Measurements from ENCODE around the gene MPZ.

MPZ gene

DNA sequence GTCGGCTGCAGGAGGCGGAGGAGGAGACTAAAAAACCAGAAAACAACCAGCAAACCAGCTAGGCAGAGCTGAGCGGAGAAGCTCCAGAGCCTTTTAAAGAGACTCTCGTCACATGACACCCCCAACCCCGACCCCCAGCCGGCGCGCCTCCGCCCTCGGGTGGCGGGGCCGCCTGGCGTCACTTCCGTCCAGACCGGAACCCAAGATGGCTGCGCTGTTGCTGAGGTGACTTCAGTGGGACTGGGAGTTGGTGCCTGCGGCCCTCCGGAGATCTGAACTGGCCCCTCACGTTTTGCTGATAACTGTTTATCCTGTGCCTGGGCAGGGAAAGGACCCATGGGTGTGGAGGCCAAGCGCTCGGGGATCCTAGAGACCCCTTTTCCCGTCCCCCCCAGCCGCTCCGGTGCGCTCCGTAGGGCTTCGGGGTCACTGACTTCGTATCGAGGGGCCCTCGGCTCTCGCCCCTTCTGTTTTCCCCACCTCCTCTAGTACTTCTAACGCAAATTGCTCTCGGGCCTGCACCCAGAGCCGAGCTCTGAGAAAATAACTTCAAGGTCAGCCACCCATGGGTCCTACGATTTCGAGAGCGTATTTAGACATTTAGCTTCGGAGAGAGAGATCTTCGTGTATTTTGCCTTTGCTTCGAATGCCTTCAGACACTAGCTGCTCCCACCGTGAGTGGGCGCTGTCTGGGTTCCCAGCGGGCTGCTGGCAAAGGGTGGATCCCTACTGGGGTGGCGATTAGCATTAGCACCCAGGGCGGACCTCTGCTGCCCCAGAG is 4.6 kb upstream of the MPZ start, which contains the start of gene SDHC:
Gene SDHC, plus strand, starts transcription at position 181 of the 781 bp plus-strand sequence. Its CDS starts 25 bp downstream, at position 206.
- Histone ChIP-seq H3K9ac (peak within 1 kb of the TSS; percentile 94), H3K4me2 (peak within 1 kb of the TSS; percentile 98), H3K27me3 (no peaks in the 10 kb centered on the region), H3K27ac (peak within 1 kb of the TSS; percentile 92), H3K36me3 (peaks cover 7% of the 10 kb centered on the region; the same call in 1 of the 2 replicates), H4K20me1 (peaks cover 2% of the 10 kb centered on the region; the same call in 1 of the 2 replicates), H3K4me3 (peak within 1 kb of the TSS; percentile 90), H3K9me3 (no peaks in the 10 kb centered on the region), H3K4me1 (peaks cover 35% of the 10 kb centered on the region)
- TF ChIP-seq Cebpa-rat (IDR thresholded peaks at IDR 0.05): no peak

DNA sequence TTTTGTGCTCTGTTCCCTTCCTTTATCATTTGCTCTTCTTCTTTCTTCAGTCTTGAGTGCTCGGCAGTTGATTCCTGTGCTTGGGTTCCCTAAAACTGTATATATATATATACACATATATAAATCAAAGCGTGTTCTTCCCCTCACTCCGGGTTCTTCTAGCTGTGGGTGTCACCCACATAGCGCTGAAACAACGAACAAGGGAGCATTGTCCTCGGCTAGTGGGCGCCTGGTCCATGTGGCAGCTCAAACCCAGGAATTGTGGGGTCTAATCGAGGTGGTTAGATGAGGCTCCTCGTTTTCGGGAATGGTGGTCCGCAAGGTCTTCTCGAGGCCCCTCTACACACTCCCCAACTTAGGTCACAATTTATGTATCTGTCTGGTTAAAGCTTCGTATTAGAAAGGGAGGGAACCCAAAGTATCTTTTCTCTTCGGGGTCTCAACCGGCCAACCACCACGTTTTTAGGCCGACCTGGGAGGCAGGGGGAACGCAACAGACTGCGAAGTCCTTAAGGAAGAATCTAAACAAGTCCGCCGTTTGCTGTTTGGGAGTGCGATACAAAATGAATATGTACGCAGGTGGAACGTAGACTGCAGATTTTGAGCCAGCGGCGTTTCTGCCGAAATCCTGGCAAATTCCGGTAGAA is 3.9 kb upstream of the MPZ start:
- Histone ChIP-seq H4K20me1 (no peaks in the 10 kb centered on the region), H3K4me3 (peak overlapping the region; percentile 90), H3K27me3 (no peaks in the 10 kb centered on the region), H3K27ac (peak overlapping the region; percentile 92), H3K9ac (peak overlapping the region; percentile 94), H3K9me3 (no peaks in the 10 kb centered on the region), H3K4me2 (peak overlapping the region; percentile 98), H3K36me3 (peaks cover 2% of the 10 kb centered on the region; the same call in 1 of the 2 replicates), H3K4me1 (peaks cover 28% of the 10 kb centered on the region)
- no peak for TF ChIP-seq Cebpa-rat (IDR thresholded peaks at IDR 0.05)

DNA sequence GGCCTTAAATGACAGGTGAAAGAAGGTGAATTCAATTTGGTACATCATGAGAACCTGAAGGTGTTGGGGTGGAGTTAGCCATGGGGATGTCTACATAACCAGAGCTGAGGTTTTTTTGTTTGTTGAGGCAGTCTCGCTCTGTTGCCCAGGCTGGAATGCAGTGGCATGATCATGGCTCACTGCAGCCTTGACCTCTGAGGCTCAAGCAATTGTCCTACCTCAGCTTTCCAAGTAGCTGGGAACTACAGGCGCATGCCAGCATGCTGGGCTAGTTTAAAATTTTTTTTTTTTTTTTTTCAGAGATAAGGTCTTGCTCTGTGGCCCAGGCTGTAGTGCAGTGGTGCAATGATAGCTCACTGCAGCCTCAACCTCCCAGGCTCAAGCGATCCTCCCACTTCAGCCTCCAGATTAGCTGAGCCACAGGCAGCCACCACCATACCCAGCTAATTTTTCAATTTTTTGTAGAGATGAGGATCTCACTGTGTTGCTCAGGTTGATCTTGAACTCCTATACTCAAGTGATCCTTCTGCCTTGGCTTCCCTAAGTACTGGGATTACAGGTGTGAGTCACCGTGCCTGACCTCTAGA is 1.9 kb upstream of the MPZ start:
- H3K27ac ChIP-seq: no peak overlapping the region

DNA sequence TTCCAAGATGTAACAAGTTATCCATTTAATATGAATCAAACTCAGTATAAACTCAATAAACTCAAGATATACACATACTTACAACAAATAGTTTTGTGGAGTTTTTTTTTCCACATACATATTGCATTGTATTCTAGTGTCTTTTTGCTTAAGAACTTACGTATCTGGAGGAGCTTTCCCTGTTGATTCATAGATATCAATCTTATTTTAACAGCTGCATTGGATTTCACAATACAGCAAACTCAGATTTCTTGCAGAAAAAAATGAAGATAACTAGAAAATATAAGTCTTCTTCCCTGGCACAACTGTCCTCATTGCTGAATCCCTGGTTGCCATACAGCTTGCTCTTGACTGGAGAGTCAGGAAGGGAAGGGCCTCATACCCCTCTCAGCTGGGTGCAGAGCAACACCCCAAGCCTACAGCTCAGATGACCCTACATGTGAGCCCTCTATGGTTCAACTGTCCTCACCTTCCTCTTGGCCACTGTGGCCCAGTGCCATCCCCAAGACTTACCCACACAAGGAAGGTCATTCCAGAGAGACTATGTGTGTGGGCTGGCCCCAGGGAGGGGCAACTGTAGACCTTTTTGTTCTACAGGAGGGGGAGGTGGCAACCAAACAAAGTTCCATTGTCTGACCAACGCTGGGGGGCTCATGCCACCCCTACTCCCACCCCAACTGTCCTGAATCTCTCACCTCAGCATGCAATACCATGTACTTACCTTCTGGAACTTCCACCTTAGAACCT is 1.7 kb downstream of the MPZ start:
- H3K27ac ChIP-seq: no peak overlapping the region
- H3K4me3 ChIP-seq: no peak overlapping the region

More for the DNA sequence above, 1.9 kb upstream of the MPZ start:
- no peak overlapping the region for H3K4me2 ChIP-seq
- H3K4me1 ChIP-seq: peaks cover 42% of the 10 kb centered on the region
- H3K9ac ChIP-seq: no peak overlapping the region
- no peaks in the 10 kb centered on the region for H3K9me3 ChIP-seq
- no peak overlapping the region for H3K4me3 ChIP-seq
- no peaks in the 10 kb centered on the region for H3K36me3 ChIP-seq
- no peak for TF ChIP-seq Cebpa-rat (IDR thresholded peaks at IDR 0.05)
- H3K27me3 ChIP-seq: no peaks in the 10 kb centered on the region
- no peaks in the 10 kb centered on the region for H4K20me1 ChIP-seq

DNA sequence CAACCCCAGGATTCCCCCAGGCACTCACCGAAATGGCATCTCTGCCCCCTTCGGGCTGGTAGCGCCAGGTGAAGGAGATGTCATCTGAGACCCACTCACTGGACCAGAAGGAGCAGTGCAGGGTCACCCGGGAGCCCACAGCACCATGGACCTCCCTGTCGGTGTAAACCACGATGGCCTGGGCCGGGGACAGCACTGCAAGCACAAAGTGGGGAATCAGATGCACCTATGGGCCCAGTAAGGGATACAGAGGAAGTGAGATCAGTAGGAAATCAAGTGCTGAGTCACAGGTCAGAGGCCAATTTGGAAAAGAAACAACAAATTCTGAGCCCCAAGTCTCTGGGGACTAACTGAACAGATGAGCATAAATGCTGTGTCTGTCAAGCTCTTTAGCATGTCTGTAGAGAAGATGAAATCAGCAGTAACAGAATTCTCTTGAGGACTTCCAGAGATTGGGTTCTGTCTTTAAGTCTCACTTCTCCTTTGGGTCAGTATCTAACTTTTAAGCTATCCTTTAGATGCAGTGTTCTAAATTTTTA is 2.5 kb downstream of the MPZ start:
- peak overlapping the region; percentile 84; the same call in 1 of the 2 replicates for H3K27ac ChIP-seq
- no peaks in the 10 kb centered on the region for H3K9me3 ChIP-seq
- H3K36me3 ChIP-seq: no peaks in the 10 kb centered on the region
- H3K4me2 ChIP-seq: peak overlapping the region; percentile 93
- no peak for TF ChIP-seq Cebpa-rat (IDR thresholded peaks at IDR 0.05)
- no peaks in the 10 kb centered on the region; the same call in 1 of the 2 replicates for H4K20me1 ChIP-seq
- H3K27me3 ChIP-seq: no peaks in the 10 kb centered on the region
- H3K9ac ChIP-seq: no peak overlapping the region
- H3K4me1 ChIP-seq: peaks cover 56% of the 10 kb centered on the region
- H3K4me3 ChIP-seq: no peak overlapping the region

More for the DNA sequence above, 1.7 kb downstream of the MPZ start:
- H4K20me1 ChIP-seq: no peaks in the 10 kb centered on the region; the same call in 1 of the 2 replicates
- TF ChIP-seq Cebpa-rat (IDR thresholded peaks at IDR 0.05): no peak
- no peaks in the 10 kb centered on the region for H3K27me3 ChIP-seq
- peaks cover 53% of the 10 kb centered on the region for H3K4me1 ChIP-seq
- H3K36me3 ChIP-seq: no peaks in the 10 kb centered on the region
- H3K9me3 ChIP-seq: no peaks in the 10 kb centered on the region
- H3K9ac ChIP-seq: no peak overlapping the region
- no peak overlapping the region for H3K4me2 ChIP-seq

DNA sequence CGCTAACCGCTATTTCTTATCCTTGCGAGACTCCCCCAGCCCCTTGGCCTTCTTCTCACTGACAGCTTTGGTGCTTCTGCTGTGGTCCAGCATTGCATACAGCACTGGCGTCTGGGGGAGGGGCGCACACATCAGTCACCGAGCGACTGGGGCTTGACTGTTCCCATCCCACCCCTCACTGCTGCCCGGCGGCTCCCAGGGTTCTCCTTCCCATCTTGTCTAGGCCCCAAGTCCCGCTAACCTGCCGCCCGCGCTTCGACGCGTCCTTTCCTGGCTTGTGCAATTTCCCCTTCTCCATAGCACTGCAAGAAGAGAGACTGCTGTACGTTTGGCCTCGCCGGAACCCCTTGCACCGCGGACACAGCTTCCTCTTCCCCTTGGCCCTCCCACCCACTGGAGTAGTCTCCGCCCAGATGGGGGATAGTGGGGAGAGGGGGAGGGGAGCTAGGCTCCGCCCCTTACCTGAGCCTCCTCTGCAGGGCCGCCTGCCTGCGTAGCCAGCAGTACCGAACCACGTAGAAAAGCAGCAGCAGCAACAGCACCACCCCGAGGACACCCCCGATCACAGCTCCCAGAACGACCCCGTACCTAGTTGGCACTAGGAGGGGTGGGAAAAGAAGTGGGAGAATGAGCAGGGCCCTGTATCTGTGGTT is 3.8 kb downstream of the MPZ start:
- peak; percentile 58; the same call in 1 of the 2 replicates for TF ChIP-seq Cebpa-rat (IDR thresholded peaks at IDR 0.05)
- H3K36me3 ChIP-seq: no peaks in the 10 kb centered on the region
- peak overlapping the region; percentile 78 for H3K4me3 ChIP-seq
- no peaks in the 10 kb centered on the region for H3K9me3 ChIP-seq
- H3K27me3 ChIP-seq: no peaks in the 10 kb centered on the region
- peaks cover 56% of the 10 kb centered on the region for H3K4me1 ChIP-seq
- peak overlapping the region; percentile 93 for H3K4me2 ChIP-seq
- peak overlapping the region; percentile 80 for H3K9ac ChIP-seq
- peak overlapping the region; percentile 84 for H3K27ac ChIP-seq
- no peaks in the 10 kb centered on the region; the same call in 1 of the 2 replicates for H4K20me1 ChIP-seq

DNA sequence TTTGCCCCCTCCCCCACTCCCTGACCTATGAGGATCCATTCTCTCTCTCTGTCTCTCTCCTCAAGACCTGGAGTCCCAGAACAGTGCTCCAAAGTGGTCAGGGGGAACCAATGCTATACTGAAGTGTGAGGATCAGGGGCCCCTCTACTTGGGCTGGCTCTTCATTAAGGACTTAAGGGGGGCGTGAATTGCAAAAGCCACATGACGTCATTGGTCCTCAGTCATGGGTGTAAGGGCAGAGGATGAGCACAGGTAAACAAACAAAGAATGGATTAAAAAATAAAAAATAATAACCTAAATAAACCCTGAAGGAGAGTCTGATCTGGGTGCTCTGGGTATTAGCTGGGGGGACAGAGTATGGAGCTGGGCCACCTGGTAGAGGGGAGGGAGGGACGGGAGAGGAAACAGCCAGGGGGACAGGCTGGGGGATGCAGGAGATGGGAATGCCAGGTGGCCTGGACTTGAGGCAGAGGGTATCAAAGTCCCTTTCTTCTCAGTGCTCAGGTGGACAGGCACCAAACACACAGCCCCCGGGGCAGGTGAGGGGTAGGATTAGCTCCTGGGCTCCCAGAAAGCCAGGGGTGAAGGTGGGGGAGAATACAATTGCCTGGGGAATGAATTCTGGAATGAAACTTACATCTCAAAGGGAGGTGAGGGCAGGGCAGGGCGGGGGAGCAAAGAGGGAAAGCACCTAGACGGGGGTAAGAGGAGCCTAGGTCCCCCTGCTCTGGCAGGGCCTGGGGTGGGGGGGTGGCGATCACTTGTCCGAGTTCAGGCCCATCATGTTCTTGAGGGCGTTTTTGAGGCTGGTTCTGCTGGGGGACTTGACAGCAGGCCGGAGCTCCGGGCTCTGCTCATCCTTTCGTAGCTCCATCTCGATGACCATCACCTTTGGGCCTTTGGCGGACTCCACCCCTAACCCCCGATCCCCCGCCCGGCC is 4.6 kb downstream of the MPZ start:
- Histone ChIP-seq H3K27ac (peak overlapping the region; percentile 84), H4K20me1 (no peaks in the 10 kb centered on the region; the same call in 1 of the 2 replicates), H3K27me3 (no peaks in the 10 kb centered on the region), H3K4me1 (peaks cover 53% of the 10 kb centered on the region), H3K4me3 (peak overlapping the region; percentile 78), H3K9ac (peak overlapping the region; percentile 80), H3K36me3 (no peaks in the 10 kb centered on the region), H3K4me2 (peak overlapping the region; percentile 93), H3K9me3 (no peaks in the 10 kb centered on the region)
- TF ChIP-seq Cebpa-rat (IDR thresholded peaks at IDR 0.05): no peak

DNA sequence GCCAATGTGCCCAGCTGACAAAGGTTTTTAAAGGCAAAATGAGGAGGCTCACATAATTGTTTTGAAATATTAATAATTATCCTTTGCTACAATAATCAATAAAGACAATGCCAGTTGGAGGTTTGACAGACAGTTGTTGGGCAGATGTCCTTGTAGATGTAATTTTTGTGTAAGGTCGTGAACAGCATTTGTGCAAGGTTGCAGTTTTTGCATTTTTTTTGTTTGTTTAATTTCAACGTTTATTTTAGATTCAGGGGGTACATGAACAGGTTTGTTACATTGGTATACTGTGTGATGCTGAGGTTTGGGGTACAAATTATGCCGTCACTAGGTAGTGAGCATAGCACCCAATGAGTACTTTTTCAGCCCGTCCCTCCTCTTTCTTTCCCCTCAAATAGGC is 9.3 kb downstream of the MPZ start:
- H4K20me1 ChIP-seq: no peaks in the 10 kb centered on the region; the same call in 1 of the 2 replicates
- no peaks in the 10 kb centered on the region for H3K27me3 ChIP-seq
- TF ChIP-seq Cebpa-rat (IDR thresholded peaks at IDR 0.05): no peak
- no peaks in the 10 kb centered on the region for H3K9me3 ChIP-seq
- H3K9ac ChIP-seq: no peak overlapping the region
- no peaks in the 10 kb centered on the region for H3K36me3 ChIP-seq
- H3K27ac ChIP-seq: no peak overlapping the region
- no peak overlapping the region for H3K4me2 ChIP-seq
- no peak overlapping the region for H3K4me3 ChIP-seq
- H3K4me1 ChIP-seq: peaks cover 40% of the 10 kb centered on the region
